NCI-H226 (cell line): ENCODE data around the gene CLK2.
"Not testable (repeated sequence)": the region's sequence is repeated elsewhere in the genome, so short reads cannot be mapped to it uniquely, and the experiment has no call there.

Source experiments
- DNase-seq: peaks from one replicate; pipeline ENCODE4 v3.0.0-alpha.2; 2015

The CLK2 gene

DNA sequence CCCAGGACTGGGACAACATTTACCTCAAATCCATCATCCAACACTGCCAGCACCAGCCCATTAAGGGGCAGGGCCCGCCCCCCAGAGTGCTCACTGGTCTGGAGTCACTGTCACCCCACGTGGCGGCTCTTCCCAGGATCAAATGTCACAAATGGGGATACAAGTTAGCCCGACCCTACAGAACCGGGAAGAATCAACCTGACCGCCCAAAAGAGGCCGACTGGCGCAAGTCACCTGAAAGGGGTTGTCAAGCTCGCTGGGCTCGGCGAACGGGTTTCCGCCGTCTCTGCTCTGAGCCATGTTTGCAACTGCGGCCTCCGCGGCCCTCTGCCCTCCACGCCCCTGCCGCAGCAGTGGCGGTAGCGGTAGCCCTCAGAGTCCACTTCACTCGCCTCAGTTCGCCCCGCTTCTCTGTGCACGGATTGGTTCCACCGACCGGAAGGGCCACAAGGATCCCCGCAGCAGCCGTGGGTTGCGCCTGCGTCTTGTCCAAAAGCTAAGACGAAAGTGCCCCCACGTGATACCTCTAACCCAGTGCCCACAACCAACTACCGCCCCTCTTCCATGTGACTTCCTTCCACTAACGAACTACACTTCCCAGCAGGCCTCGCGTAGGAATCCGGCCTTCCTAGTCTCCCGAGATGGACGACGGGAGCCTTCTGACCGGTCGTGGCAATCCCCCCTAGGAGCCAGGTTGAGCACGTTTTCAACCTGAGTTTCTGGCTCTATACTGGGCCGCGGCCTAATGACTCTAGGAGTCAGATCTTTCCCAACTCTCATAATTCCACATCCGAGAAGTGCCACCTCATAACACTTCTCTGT lies 11.2 kb downstream of the CLK2 start, which contains the start of gene SCAMP3:
TSS of gene SCAMP3 (minus strand) at position 509 of the 822 bp plus-strand sequence. CDS start at position 300, 209 bp downstream.
- peak; percentile 99 for DNase-seq

DNA sequence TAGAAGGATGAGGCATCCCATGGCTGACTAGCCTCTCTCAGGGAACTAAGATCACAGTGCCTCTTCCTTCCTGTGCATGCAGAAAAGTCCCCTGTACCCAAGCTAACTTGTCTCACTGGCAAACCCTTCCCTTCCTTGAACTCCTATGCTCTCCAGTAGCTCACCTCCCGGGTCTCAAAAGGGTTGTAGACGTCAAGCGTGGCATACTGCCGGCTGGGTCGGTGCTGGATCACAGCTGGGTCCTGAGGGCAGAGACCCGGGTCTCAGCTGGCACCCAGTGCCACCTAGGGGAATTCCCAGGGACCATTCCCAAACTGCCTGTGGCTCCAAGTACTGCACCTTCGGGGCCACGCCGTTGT lies 11.8 kb downstream of the CLK2 start:
- DNase-seq: no peak

- DNase-seq: no peak
Measured at GRCh38 chr1:155260276-155260675, 13.0 kb downstream of the CLK2 start.

GRCh38 chr1:155256058-155256852 lies 17.0 kb downstream of the CLK2 start:
- no peak for DNase-seq

GRCh38 chr1:155255243-155256007 lies 17.9 kb downstream of the CLK2 start, which contains the start of gene ENTREP3:
Gene ENTREP3, minus strand, starts transcription at chr1:155255483. Its CDS starts 606 bp downstream, at chr1:155254877.
- DNase-seq: peak; percentile 74

GRCh38 chr1:155254714-155255242 lies 18.5 kb downstream of the CLK2 start:
- DNase-seq: no peak

GRCh38 chr1:155254228-155254713 lies 19.0 kb downstream of the CLK2 start:
- no peak for DNase-seq

- DNase-seq: no peak
Measured at GRCh38 chr1:155253797-155254196, 19.5 kb downstream of the CLK2 start.

DNA sequence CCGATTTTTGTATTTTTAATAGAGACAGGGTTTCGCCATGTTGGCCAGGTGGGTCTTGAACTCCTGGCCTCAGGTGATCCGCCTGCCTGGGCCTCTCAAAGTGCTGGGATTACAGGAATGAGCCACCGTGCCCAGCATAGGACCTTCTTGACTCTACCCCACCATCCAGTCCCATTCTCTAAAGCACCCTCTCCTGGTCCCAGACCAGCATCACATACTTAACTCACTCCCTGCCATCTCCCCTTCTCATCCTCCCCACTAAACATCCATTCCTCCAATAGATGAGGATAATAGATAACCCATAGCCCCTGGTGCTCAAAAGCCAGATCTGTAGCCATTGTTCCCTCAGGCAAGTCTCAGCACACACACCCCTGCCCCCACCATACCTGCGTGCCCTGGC lies 20.1 kb downstream of the CLK2 start:
- DNase-seq: no peak

DNA sequence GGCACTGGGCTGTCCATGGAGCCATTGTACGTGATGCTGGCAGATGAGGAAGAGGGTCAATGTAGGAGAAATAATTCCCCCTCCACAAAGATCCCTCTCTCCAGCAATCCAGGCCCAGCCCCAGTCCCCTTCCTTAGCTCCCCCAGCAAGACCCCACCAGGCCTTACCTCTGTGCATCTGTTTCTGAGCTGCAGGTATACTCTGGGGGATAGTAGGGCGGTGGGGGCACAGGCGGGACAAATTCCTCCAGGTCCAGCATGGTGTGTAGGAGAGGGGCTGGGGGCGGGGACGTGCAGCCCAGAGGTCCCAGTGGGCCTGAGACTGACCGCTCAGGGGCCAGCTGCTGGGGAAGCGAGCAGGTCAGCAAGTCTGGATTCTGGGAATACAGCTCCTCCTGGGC lies 21.7 kb downstream of the CLK2 start:
- no peak for DNase-seq

DNA sequence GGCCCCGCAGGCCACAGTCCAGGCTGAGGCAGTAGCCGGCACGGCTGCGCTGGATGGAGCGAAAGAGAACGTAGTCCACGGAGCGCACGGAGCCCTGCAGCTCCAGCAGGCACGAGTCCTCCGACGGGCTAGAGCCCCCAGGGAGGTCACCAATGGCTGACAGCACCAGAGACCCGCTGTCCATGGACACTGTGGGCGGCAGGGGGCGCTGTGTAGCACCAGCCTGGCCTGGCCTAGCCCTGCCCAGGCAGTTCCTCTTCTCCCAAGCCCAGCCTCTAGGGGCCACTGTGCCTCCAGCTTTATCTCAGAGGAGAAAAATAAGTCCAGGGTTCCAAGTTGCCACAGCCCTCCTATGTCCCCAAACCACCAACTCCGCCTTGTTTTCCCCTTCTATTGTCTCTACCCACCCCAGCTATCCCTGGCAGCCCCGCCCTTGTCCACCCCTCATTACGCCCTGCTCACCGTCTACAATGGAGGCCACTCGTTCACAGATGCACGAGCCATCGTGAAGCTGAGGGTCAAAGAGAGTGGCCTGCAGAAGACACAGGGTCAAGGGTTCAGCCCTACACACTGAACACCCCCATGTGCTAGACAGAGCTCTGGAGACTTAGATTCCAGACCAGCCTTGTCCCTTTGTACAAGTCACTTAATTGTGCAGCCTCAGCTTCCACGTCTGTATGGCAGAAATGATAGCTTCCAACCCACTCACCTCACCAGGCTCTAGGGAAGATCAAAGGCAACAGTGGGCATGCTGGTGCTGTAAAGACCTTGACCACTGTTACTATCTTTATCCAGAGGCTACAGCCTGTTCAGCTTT lies 22.5 kb downstream of the CLK2 start:
- DNase-seq: peak; percentile 74

GRCh38 chr1:155250246-155250632 lies 23.1 kb downstream of the CLK2 start:
- DNase-seq: no peak

DNA sequence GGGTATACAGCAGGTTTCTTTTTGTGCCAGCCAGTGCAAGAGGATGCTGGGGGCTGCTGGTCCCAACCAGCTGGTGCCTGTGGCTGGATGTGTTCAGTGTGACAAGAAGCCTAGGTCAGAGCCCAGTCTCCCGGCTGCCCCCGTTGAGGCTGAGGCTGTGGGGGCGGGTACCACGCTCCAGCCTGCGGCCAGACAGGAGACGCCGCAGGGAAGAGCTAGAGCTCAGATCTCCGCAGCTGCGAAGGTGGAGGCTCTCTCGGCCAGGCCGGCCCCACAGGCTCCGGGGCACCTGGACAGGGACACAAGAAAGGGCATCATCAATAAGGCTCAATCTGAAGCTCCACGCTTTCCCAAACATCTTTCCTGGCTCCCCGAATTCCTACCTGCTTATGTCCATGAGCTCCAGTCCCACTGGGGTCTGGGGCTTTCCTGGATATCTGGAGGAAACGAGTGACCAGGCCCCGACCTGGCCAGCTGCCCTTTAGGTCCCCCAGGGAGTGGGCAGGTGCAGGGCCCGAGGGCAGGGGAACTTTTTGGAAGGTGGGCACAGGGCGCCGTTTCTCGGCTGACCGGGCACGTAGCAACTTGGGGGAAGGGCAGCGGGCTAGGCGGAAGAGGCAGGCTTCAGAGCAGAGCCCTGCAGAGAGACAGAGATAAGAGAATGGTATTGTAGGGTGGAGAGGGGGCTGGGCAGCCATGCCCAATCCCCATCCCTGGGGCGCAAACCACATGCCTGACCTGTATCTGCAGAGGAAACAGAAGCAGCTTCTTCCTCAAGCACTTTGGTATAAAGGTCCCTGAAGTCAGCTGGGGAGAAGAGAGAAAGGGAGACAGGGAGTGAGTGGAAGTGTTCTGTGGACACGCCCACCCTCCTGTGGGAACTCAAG lies 25.4 kb downstream of the CLK2 start:
- DNase-seq: no peak

DNA sequence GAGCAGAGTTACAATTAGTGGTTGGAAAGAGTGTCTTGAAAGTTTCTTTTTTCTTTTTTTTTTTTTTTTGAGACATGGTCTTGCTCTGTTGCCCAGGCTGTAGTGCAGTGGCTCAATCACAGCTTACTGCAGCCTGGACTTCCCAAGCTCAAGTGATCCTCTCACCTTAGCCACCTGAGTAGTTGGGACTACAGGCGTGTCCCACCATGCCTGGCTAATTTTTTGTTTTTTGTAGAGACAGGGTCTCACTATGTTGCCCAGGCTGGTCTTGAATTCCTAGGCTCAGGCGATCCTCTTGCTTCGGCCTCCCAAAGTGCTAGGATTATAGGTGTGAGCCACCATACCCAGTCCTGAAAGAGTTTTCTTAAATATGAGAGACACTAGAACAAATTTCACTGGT lies 26.5 kb downstream of the CLK2 start:
- not testable (repeated sequence) for DNase-seq

DNA sequence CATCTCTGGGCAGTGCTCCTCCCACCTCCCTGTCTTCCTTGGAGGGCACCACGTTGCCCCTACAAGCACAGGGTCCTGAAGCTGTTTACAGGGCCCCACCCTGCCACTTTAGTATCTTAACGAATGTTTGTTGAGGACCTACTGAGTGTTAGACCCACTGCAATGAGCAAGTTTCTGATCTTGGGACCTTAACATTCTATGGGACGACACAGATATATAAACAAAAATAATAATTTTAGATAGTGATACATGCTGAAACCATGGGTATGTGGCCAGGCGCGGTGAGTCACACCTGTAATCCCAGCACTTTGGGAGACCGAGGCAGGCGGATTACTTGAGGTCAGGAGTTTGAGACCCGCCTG lies 28.2 kb downstream of the CLK2 start:
- no peak for DNase-seq

- peak; percentile 98 for DNase-seq
Measured at GRCh38 chr1:155244368-155245162, 28.7 kb downstream of the CLK2 start.

DNA sequence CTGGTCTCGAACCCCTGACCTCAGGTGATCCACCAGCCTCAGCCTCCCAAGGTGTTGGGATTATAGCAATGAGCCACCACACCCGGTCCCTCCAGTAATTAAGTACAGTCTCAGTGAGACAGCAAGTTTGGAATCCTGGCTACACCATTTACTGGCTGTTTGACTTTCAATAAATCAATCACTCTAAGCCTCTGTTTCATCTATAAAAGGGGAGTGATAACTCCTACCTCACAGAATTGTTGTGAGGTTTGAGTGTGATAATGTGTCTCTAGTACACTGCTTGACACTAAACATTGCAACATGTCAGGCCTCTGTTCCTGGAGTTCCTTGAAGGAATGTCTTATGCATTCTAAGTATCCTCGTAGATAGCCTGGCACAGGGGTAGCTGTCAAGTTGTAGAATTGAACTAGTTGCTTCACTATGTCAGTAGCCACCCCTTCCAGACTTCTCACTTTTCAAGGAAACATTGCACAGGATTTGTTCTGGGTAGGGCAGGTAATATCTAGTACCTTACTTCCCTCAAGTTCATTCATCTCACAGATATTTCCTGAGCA lies 30.4 kb downstream of the CLK2 start:
- no peak for DNase-seq

GRCh38 chr1:155241841-155242264 lies 31.5 kb downstream of the CLK2 start:
- DNase-seq: no peak

- peak; percentile 63 for DNase-seq
Measured at GRCh38 chr1:155241069-155241679, 32.1 kb downstream of the CLK2 start.
